LHCN-M2 (cell line): ENCODE measurements around the gene ALDH1L1. TPM values are rescaled to one million over a fixed set of nuclear protein-coding genes. Genes with fewer than 3 reads are reported as not detected.
A peak's percentile ranks its signal among the peaks of the same experiment; 100 is the strongest.
"Not testable (repeated sequence)": the region's sequence is repeated elsewhere in the genome, so short reads cannot be mapped to it uniquely, and the experiment has no call there.

ENCODE experiments used
- DNase-seq: peaks from one replicate; pipeline ENCODE4 v3.0.0-alpha.2; 2012; ENCODE audit warnings: low read depth
- total RNA-seq: library from RNA; depleted of rRNA; stranded (reverse); fragments of >200 nt; gene quantifications from 2 replicates; pipeline ENCODE4 v1.2.3, GENCODE V29; 2014

The ALDH1L1 gene
- total RNA-seq, 1 experiment from 2014 or later = 0.11 TPM

GRCh38 chr3:126106336-126107202 lies 73.8 kb downstream of the ALDH1L1 start:
- no peak for DNase-seq

DNA sequence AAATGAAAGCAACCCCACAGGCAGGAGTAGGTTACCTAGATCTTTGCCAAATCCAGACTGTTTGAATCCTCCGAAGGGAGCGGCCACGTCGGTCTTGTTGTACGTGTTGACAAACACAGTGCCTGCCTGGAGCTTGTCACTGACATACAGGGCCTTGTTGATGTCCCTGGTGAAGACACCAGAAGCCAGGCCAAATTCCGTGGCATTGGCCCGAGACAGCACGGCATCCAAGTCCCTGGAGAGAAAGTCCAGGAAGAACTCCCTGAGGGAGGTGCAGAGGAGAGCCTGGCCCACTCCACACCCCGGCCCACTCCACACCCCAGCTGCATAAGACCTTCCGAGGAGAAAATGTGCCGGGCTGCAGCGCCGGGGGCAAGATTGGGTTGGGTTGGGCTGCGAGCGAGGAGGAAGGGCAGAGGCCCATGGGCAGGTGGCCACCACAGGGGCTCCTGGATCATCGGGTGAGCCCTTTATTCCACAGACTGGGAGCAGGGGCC lies 74.6 kb downstream of the ALDH1L1 start:
- no peak for DNase-seq

- DNase-seq = no peak
Observed at GRCh38 chr3:126104742-126105605, 75.4 kb downstream of the ALDH1L1 start.

GRCh38 chr3:126104028-126104635 lies 76.3 kb downstream of the ALDH1L1 start:
- no peak for DNase-seq

GRCh38 chr3:126103121-126104027 lies 77.0 kb downstream of the ALDH1L1 start:
- DNase-seq = no peak

DNA sequence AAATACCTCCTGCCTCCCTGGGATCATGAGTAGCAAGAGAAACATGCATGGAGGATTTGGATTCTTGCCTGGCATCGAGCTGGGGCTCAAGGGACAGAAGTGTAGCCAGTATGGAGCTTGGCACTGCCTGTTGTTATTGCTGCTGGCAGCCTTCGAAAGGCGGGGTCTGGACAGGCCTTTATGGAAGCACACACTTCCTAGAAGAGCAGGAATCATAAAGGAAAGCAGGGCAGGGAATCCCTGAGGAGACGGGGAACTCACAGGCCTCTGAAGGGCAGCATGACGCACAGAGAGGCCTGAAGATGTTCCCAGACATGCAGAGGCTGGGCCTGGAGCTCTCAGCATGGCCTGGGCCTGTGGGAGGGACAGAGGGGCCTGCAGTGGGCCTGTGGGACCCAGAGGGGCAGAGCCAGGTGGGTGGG lies 77.8 kb downstream of the ALDH1L1 start:
- peak; percentile 19 for DNase-seq

- DNase-seq = no peak
Observed at GRCh38 chr3:126102011-126102410, 78.4 kb downstream of the ALDH1L1 start.

DNA sequence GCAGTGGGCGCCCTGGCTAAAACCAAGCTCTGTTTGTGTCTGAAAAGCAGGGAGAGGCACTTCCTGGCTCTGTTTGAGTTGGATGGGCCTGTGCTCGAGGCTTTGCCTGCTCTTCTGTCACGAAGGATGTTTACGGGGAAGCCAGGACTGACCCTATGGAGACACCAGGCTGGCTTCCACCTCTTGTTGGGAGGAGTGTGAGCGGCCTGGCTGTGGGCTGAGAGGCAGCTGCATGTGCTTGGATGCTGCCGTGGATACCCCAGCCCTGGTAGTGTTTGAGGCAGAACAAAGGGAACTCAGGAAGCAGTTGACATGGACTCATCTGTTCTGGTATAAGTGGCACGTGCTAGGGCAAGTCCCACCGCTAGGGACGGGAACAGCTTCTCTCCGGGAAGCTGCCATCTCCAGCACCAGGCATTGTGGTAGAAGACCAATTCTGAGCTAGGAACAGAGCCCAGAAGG lies 78.8 kb downstream of the ALDH1L1 start:
- no peak for DNase-seq

DNA sequence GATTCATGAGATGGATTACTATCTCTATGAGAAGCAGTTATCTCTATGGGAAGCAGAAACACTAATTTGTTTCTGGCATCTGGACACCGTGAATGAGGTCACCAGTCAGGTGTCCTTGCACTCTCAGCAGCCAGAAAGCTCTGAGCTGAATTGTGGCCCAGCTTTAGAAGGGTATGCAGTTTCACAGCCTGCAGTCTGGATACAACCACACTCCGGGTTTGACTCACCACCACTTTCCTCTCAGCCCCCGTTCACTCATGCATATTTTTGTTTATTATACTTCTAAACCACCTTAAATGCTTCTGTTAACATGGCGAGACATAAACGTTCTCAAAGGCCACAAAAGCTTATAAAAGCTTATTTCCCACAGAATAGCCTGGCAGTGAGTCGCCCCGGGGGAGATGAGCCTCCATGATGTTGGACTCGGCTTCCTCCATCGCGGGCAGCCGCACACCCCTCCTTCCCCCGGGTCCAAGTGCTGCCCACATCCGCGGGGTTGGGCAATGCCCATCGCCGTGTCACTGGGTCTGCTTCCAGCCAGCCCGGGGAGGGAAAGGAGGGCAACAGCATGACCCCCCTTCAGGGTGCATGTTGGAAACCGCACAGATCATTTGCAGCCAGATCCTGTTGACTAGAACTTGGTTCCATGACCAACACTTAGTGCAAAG lies 79.6 kb downstream of the ALDH1L1 start:
- DNase-seq = peak; percentile 70

- DNase-seq = no peak
Observed at GRCh38 chr3:126100269-126100633, 80.1 kb downstream of the ALDH1L1 start.

DNA sequence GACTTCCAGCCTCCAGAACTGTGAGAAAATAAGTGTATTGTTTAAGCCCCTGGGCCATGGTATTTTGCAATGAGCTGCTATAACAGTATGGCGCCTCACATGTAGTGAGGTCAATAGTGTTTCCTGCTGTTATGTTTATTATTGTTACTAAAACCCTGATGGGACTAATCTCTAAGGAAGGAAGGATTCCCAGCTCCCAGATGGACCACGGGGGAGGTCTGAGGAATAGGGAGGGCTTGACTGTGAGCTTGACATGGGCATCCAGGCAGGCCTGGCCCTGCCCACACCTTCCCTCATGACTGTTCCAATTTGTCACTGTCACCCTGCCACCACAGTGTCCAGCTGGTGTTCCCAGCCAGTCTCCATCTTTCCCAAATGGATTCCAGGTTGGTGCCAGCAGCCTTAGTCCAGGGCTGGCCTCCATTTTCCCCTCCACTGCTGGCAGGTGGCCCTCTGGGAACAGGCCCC lies 82.0 kb downstream of the ALDH1L1 start:
- no peak for DNase-seq

DNA sequence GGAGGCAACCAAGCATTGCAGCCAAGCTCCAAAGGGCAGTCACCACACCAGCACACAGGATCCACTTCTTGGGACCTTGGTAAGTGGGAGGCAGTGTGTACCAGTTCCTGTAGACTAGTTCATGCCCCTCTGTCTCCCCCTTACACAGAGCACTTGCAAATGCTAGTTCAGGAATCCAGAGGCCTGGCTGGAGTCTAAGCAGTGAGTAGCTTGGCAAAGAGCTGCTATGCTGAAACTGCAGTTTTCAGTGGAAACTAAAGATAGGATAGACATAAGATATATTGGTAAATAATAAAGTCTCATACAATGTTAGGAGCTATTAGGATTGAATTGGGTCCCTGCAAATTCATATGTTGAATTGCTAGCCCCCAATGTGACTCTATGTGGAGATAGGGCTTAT lies 82.6 kb downstream of the ALDH1L1 start:
- DNase-seq = no peak

DNA sequence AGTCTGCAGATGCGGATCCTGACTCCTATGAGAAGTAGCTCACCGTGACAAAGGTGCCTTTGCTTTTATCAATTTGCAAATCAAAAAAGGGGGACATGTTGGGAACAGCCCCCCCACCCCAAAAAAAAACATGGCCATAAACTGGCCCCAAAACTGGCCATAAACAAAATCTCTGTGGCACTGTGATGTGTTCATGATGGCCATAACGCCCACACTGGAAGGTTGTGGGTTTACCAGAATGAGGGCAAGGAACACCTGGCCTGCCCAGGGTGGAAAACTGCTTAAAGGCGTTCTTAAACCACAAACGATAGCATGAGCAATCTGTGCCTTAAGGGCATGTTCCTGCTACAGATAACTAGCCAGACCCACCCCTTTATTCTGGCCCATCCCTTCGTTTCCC lies 84.1 kb downstream of the ALDH1L1 start:
- not testable (repeated sequence) for DNase-seq

GRCh38 chr3:126092128-126092527 lies 88.3 kb downstream of the ALDH1L1 start:
- DNase-seq = not testable (repeated sequence)

- DNase-seq = no peak
Observed at GRCh38 chr3:126087552-126088175, 92.7 kb downstream of the ALDH1L1 start.

DNA sequence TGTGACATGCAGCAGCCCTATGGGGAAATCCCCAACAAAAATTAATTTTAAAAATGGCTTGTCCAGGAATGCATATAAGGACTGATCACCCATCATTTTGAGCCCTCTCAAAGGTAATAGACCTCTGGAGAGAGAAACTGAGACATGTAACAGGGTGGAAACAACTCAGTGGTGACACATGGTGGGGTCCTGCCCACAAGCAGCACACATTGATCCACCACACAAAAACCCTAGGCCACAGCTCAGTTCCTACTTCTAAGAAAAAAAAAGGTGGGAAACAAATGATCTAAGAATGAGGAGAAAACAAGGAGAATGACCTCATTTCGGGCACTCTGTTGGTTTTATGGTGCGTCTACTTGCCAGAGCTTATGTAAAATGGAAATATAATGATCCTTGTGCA lies 94.5 kb downstream of the ALDH1L1 start:
- DNase-seq = no peak

GRCh38 chr3:126085276-126085675 lies 95.1 kb downstream of the ALDH1L1 start:
- DNase-seq = no peak

DNA sequence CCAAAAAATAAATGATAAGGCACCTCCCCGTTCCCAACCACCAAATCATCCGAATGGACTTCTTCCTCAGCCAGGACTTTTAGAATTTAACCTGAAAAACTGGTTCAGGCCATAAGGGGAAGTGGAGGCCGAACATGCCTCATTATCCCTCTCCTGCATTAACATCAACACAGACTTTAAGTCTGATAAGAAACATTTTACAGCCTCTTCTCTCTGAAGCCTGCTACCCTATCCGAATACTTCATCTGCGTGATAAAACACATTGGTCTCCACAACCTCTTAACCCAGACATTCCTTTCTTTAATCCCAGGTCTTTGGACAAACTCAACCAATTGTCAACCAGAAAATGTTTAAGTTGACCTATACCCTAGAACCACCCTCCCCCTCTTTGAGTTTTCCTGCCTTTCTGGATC lies 95.6 kb downstream of the ALDH1L1 start:
- DNase-seq = no peak

GRCh38 chr3:126083913-126084767 lies 96.2 kb downstream of the ALDH1L1 start, which contains the start of gene SLC41A3:
Gene SLC41A3, minus strand, starts transcription at chr3:126084124. Its CDS starts 15,905 bp downstream, at chr3:126068219.
- DNase-seq = peak; percentile 71
